Measurements from ENCODE around the gene PTTG1IP.

The PTTG1IP gene

GRCh38 chr21:44893948-44894656, 20.6 kb upstream of the PTTG1IP start:
- DNase-seq (ENCODE audit: low read depth), result no peak
- TF ChIP-seq CTCF (IDR thresholded peaks at IDR 0.05; ENCODE audit: low read length, missing control alignments), result no peak
- H3K4me3 ChIP-seq (replicated peaks; ENCODE audit: low read depth, low read length), result no peak overlapping the region

- H3K4me3 ChIP-seq (replicated peaks; ENCODE audit: low read depth, low read length), result no peak overlapping the region
- no peak for DNase-seq (ENCODE audit: low read depth)
- no peak for TF ChIP-seq CTCF (IDR thresholded peaks at IDR 0.05; ENCODE audit: low read length, missing control alignments)
Measured at GRCh38 chr21:44893278-44893556, 19.7 kb upstream of the PTTG1IP start.

GRCh38 chr21:44892536-44893277, 19.2 kb upstream of the PTTG1IP start:
- no peak overlapping the region for H3K4me3 ChIP-seq (replicated peaks; ENCODE audit: low read depth, low read length)
- peak; percentile 55 for DNase-seq (ENCODE audit: low read depth)
- TF ChIP-seq CTCF (IDR thresholded peaks at IDR 0.05; ENCODE audit: low read length, missing control alignments), result no peak

- TF ChIP-seq CTCF (IDR thresholded peaks at IDR 0.05; ENCODE audit: low read length, missing control alignments), result no peak
- no peak overlapping the region for H3K4me3 ChIP-seq (replicated peaks; ENCODE audit: low read depth, low read length)
- DNase-seq (ENCODE audit: low read depth), result peak; percentile 28
Measured at GRCh38 chr21:44892095-44892494, 18.6 kb upstream of the PTTG1IP start.

GRCh38 chr21:44891631-44892031, 18.1 kb upstream of the PTTG1IP start:
- no peak overlapping the region for H3K4me3 ChIP-seq (replicated peaks; ENCODE audit: low read depth, low read length)
- DNase-seq (ENCODE audit: low read depth), result no peak
- TF ChIP-seq CTCF (IDR thresholded peaks at IDR 0.05; ENCODE audit: low read length, missing control alignments), result no peak

GRCh38 chr21:44890961-44891541, 17.6 kb upstream of the PTTG1IP start:
- no peak for DNase-seq (ENCODE audit: low read depth)
- no peak for TF ChIP-seq CTCF (IDR thresholded peaks at IDR 0.05; ENCODE audit: low read length, missing control alignments)

More at GRCh38 chr21:44890961-44891541, 17.6 kb upstream of the PTTG1IP start:
- H3K4me3 ChIP-seq (replicated peaks; ENCODE audit: low read depth, low read length), result no peak overlapping the region
